Sigmoid colon (tissue), 7 donors: ENCODE data around the gene MRC2. TPM values are rescaled to one million over a fixed set of nuclear protein-coding genes. Genes with fewer than 3 reads are reported as not detected.

Source experiments
- DNase-seq: peaks from one replicate; pipeline ENCODE4 v3.0.0-alpha.2; 2019
- H3K27ac ChIP-seq, 4 donors: fragments of 200-600 bp; sonication (generic); one replicate each; pipeline ENCODE4 v1.5.1; 2016 to 2019; ENCODE audit warnings: mild to moderate bottlenecking in 1 of 4
- H3K27me3 ChIP-seq, 3 donors: fragments of 200-600 bp; sonication (generic); one replicate each; pipeline ENCODE4 v1.5.1; 2019; ENCODE audit warnings: mild to moderate bottlenecking in 1 of 3
- H3K36me3 ChIP-seq, 4 donors: fragments of 200-600 bp; sonication (generic); one replicate each; pipeline ENCODE4 v1.5.1; 2016 to 2019
- H3K4me1 ChIP-seq, 4 donors: fragments of 200-600 bp; sonication (generic); one replicate each; pipeline ENCODE4 v1.5.1; 2017 to 2019
- H3K4me3 ChIP-seq, 4 donors: fragments of 200-600 bp; sonication (generic); one replicate each; pipeline ENCODE4 v1.5.1; 2017 to 2019; ENCODE audit warnings: mild to moderate bottlenecking in 2 of 4, moderate library complexity in 1 of 4
- H3K9me3 ChIP-seq, 4 donors: fragments of 200-600 bp in 3 of 4; sonication (generic) in 3 of 4; one replicate each; pipeline versions ENCODE4 v1.5.1 to v1.6.1; 2013 to 2019
- CTCF ChIP-seq, 4 experiments: fragments of 450-650 bp in 3 of 4; fragments of 200-600 bp in 1 of 4; IDR thresholded peaks; one replicate each; pipeline ENCODE4 v1.5.1; 2016 to 2019; ENCODE audit warnings: antibody characterized with exemption in 4 of 4, mild to moderate bottlenecking in 3 of 4, moderate library complexity in 2 of 4
- EP300 ChIP-seq, 4 donors: sonication (generic); formaldehyde crosslinking; IDR thresholded peaks; one replicate each; pipeline ENCODE4 v1.6.1; 2017; ENCODE audit warnings: antibody characterized with exemption in 4 of 4
- POLR2A ChIP-seq, 2 donors: fragments of 450-650 bp; IDR thresholded peaks; one replicate each; pipeline ENCODE4 v1.6.1; 2016; ENCODE audit warnings: antibody characterized with exemption in 2 of 2, mild to moderate bottlenecking in 2 of 2, moderate library complexity in 2 of 2
- POLR2AphosphoS5 ChIP-seq, 4 donors: sonication (generic); formaldehyde crosslinking; IDR thresholded peaks; one replicate each; pipeline ENCODE4 v1.6.1; 2017; ENCODE audit warnings: antibody characterized with exemption in 4 of 4
- WGBS, 2 donors: extraction: QIAGEN DNeasy Blood & Tissue Kit; methylation state at CpG; one replicate each; pipeline ENCODE4 v1.1.7; 2013; 5-methylcytosine and 5-hydroxymethylcytosine counted together
- intact Hi-C: fragments of 100-400 bp; cut with DNase I; formaldehyde crosslinking; loops from one replicate; pipeline ENCODE4 v1.15.1; 2023
- polyA plus RNA-seq, 3 donors: library from polyadenylated mRNA; stranded (reverse); fragments of 200-250 nt; gene quantifications; one replicate each; pipeline ENCODE4 v1.2.3, GENCODE V29; 2013
- total RNA-seq, 4 donors: library from RNA; depleted of rRNA; stranded (reverse); fragments of >200 nt; gene quantifications; one replicate each; pipeline ENCODE4 v1.1.0, GENCODE V29; 2016
- donor health status: healthy with polysubstance abuse.
- donor health status: Bipolar disorder and iron deficiency.
- donor health status: healthy.

The MRC2 gene
- total and polyA plus RNA-seq, 7 donors = 2.5 to 94.4 (median 19.6) TPM

- Histone ChIP-seq H3K27ac (no peak overlapping the region), H3K4me3 (no peak overlapping the region), H3K36me3 (peaks cover 13 to 72% (median 19%) of the 10 kb centered on the region in 4 donors), H3K4me1 (no peaks in the 10 kb centered on the region), H3K9me3 (no peaks in the 10 kb centered on the region), H3K27me3 (no peaks in the 10 kb centered on the region)
- intact Hi-C loops = no loop called here
- 98 to 100% methylated on average over 5 of the region's 5 CpGs for WGBS, 2 donors
- no peak for DNase-seq
- TF ChIP-seq POLR2A (IDR thresholded peaks at IDR 0.05) (no peak), CTCF (IDR thresholded peaks at IDR 0.05) (no peak), EP300 (IDR thresholded peaks at IDR 0.05) (no peak), POLR2AphosphoS5 (IDR thresholded peaks at IDR 0.05) (no peak)
Observed at GRCh38 chr17:62595484-62595883, 32.0 kb upstream of the MRC2 start.

GRCh38 chr17:62596662-62597061, 30.8 kb upstream of the MRC2 start:
- H3K4me1 ChIP-seq = no peaks in the 10 kb centered on the region
- H3K36me3 ChIP-seq = peaks cover 14 to 75% (median 26%) of the 10 kb centered on the region in 4 donors
- TF ChIP-seq EP300 (IDR thresholded peaks at IDR 0.05) (no peak), CTCF (IDR thresholded peaks at IDR 0.05) (no peak), POLR2AphosphoS5 (IDR thresholded peaks at IDR 0.05) (no peak), POLR2A (IDR thresholded peaks at IDR 0.05) (no peak)
- 94 to 96% methylated on average over 2 of the region's 2 CpGs for WGBS, 2 donors
- H3K4me3 ChIP-seq = no peak overlapping the region
- no peak for DNase-seq
- no peaks in the 10 kb centered on the region for H3K9me3 ChIP-seq
- no peak overlapping the region for H3K27ac ChIP-seq
- intact Hi-C loops = no loop called here
- H3K27me3 ChIP-seq = no peaks in the 10 kb centered on the region

- no peak for DNase-seq
- no peak overlapping the region for H3K27ac ChIP-seq
- H3K36me3 ChIP-seq = peaks cover 14 to 75% (median 27%) of the 10 kb centered on the region in 4 donors
- no peaks in the 10 kb centered on the region for H3K27me3 ChIP-seq
- intact Hi-C loops = no loop called here
- H3K4me3 ChIP-seq = no peak overlapping the region
- no peaks in the 10 kb centered on the region for H3K9me3 ChIP-seq
- 95 to 98% methylated on average over 2 of the region's 2 CpGs for WGBS, 2 donors
- TF ChIP-seq POLR2A (IDR thresholded peaks at IDR 0.05) = no peak
- TF ChIP-seq EP300 (IDR thresholded peaks at IDR 0.05) = no peak
- TF ChIP-seq CTCF (IDR thresholded peaks at IDR 0.05) = no peak
- no peak for TF ChIP-seq POLR2AphosphoS5 (IDR thresholded peaks at IDR 0.05)
- H3K4me1 ChIP-seq = no peaks in the 10 kb centered on the region
Observed at GRCh38 chr17:62597150-62597549, 30.3 kb upstream of the MRC2 start.

GRCh38 chr17:62597920-62598319, 29.6 kb upstream of the MRC2 start:
- no peak for TF ChIP-seq EP300 (IDR thresholded peaks at IDR 0.05)
- intact Hi-C loops = no loop called here
- 89 to 92% methylated on average over 2 of the region's 2 CpGs for WGBS, 2 donors
- Histone ChIP-seq H3K9me3 (no peaks in the 10 kb centered on the region), H3K4me1 (no peaks in the 10 kb centered on the region), H3K36me3 (peaks cover 14 to 78% (median 29%) of the 10 kb centered on the region in 4 donors), H3K4me3 (no peak overlapping the region), H3K27me3 (no peaks in the 10 kb centered on the region), H3K27ac (no peak overlapping the region)
- no peak for DNase-seq

- H3K9me3 ChIP-seq = no peaks in the 10 kb centered on the region
- no peak overlapping the region for H3K4me3 ChIP-seq
- H3K4me1 ChIP-seq = no peaks in the 10 kb centered on the region
- WGBS, 2 donors = 92 to 94% methylated on average over 6 of the region's 6 CpGs
- intact Hi-C loops = no loop called here
- no peaks in the 10 kb centered on the region for H3K27me3 ChIP-seq
- no peak for TF ChIP-seq EP300 (IDR thresholded peaks at IDR 0.05)
- TF ChIP-seq POLR2A (IDR thresholded peaks at IDR 0.05) = no peak
- TF ChIP-seq POLR2AphosphoS5 (IDR thresholded peaks at IDR 0.05) = no peak
- TF ChIP-seq CTCF (IDR thresholded peaks at IDR 0.05) = no peak
- H3K27ac ChIP-seq = no peak overlapping the region
- DNase-seq = no peak
- H3K36me3 ChIP-seq = peaks cover 14 to 86% (median 30%) of the 10 kb centered on the region in 4 donors
Observed at GRCh38 chr17:62599964-62600657, 27.4 kb upstream of the MRC2 start.
